Renal pelvis (tissue), 4 donors: ENCODE measurements around the gene DEPDC5. TPM values are rescaled to one million over a fixed set of nuclear protein-coding genes. Genes with fewer than 3 reads are reported as not detected.

ENCODE experiments used
- DNase-seq: peaks from one replicate; pipeline ENCODE4 v3.0.0-alpha.2; 2013
- polyA plus RNA-seq, 3 donors: library from polyadenylated mRNA; unstranded; fragments of 120-200 nt; gene quantifications; one replicate each; pipeline ENCODE4 v1.2.1, GENCODE V29; 2013; ENCODE audit not compliant: insufficient read length in 3 of 3

The DEPDC5 gene
- polyA plus RNA-seq, 3 donors = 14.2 to 18.3 (median 18.2) TPM

DNA sequence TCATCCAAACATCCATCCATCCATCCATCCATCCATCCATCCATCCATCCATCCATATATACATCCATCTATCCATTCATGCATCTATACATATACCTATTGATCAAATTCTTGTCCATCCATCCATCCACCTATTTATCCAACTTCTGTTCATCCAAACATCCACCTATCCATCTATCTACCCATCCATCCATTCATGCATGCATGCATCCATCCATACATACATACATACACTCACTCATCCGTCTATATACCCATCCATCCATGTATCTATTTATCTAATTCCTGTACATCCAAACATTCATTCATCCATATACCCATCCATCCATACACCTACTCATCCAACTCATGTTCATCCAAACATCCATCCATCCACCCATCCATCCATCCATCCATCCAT, 171.2 kb downstream of the DEPDC5 start:
- no peak for DNase-seq

DNA sequence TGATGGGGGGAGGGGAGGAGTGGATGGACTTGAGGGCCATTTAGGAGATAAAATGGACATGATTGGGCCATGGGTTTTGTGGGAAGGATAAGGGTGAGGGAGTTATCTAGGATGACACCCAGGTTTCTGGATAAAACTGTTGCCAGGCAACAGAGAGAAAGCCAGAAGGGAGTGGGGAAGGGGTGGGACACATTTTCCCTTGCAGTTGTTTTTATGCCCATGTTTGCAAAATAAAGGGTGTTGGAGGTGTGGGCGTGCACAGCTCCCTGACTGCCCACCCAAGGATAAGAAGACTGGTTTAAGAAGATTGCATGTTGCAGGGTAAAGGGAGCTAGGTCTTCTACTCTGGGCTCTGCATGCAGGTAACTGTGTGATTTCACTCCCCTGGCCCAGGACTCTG, 172.2 kb downstream of the DEPDC5 start:
- no peak for DNase-seq

GRCh38 chr22:31926969-31927368, 173.2 kb downstream of the DEPDC5 start:
- no peak for DNase-seq

GRCh38 chr22:31927562-31927961, 173.7 kb downstream of the DEPDC5 start:
- DNase-seq = no peak

DNA sequence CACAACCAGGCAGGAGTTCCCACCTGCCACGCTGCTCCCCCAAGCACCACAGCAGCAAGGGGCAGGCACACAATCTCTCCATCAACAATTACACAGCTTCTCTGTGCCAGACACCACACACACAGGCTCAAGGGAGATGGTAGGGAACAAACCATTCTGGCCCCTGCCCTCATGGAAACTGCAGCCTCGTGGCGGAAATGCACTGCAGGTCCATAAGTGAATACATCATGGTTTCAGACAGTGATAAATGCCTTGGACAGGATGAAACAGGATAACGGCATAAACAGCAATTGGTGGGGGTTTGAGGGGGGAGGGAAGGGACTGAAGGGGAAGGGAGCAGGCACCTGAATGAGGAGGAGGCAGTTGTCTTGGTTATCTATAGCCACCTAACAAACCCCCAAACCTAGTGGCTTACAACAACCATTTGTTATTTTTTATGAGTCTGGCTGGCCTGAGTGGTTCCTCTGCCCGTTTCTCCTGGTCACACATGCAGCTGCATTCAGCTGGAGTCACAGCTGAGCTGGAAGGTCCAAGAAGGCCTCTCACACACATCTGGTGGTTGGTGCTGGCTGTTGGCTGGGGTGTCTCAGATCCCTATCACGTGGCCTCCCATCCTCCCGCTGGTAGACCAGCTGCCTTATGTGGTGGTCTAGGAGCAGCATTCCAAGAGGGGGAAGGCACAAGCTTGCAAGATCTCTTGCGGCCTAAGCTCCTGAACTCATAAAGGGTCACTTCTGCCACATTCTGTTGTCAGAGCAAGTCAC, 175.5 kb downstream of the DEPDC5 start:
- peak; percentile 63 for DNase-seq

GRCh38 chr22:31932863-31933262, 179.0 kb downstream of the DEPDC5 start:
- no peak for DNase-seq

DNA sequence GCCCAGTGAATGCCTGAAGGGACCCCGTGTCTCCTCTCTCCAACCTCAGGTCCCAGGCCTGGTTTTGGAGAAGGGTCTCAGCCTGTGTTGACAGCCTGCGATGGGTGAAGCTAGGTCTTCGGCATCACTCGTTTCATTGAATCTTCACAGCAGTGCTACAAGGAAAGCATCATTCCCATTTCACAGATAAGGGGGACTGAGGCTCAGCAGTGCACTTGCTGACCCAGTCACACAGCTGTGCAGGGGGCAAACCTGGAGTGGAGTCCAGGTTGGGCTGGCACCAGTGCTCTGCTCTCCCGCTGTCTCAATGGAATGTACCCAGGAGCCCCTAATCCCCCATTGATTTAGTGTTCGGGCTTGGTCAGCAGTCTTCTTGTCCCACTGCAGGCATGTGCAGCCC, 179.6 kb downstream of the DEPDC5 start:
- no peak for DNase-seq

GRCh38 chr22:31933816-31934482, 180.1 kb downstream of the DEPDC5 start:
- no peak for DNase-seq

DNA sequence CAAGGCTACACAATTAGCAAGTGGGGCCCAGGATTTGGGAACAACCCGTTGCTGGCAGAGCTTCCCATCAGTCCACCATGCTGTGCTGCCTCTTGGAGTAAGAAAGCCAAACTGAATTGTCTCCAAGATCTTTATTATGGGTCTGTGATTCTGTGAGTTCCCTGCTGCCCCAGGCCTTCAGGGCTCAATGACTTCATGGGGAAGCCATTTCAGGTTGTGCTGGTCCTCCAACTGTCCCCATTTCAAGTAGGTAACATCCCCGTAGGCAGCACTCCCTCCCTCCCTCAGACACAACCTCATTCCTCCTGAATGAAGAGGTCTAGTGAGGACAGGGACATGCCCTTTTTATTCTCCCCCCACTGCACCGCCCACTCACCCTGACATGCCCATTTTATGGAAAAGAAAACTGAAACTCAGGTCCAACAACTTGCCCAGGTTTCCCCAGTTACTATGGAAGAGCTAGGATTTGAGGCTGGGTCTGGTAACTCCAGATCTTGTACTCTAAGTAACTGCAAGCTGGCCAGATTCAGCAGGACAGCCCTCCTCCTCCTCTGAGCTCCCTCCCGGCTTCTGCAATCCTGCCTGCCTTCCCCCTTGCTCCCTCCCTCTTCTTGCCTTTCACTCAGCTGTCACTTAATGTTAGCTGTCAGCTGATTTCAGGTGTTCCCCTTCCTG, 182.3 kb downstream of the DEPDC5 start:
- DNase-seq = no peak

DNA sequence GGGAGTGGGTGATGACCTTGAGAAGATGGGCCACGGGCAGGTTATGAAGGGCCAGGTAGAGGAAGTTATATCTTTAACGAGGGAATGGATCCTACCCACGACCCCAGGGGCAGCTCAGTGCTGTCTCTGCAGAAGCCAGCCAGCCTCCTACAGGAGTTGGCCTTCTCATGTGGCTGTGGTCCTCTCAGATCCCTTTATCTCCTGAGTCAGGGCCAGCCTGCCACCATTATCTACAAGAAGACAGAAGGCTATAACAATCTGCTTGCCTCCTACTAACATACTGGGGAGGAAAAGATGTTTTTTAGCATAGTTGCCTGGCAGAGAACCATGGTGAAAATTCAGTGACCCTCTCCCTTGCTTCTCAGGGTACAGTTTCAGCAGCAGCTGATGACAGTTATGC, 183.5 kb downstream of the DEPDC5 start:
- DNase-seq = no peak

DNA sequence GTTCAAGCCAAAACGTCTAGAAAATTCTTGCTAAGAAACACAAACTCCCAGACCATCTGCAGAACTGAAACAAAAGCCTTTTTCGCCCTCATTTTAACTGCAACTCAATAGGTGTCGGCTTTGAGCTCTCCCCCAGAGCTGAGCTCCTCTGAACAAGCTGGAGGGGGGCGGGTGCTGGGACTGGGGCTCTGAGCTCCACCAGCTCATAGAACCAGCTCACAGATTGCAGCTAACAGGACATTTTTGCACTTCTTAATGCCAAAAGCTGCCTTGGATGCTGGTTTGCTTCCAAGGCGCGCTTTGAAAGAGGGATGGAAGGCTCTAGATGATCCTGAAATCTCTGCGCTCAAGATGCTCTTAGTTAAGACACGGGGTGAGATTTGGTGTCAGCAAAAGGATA, 184.5 kb downstream of the DEPDC5 start:
- DNase-seq = no peak

DNA sequence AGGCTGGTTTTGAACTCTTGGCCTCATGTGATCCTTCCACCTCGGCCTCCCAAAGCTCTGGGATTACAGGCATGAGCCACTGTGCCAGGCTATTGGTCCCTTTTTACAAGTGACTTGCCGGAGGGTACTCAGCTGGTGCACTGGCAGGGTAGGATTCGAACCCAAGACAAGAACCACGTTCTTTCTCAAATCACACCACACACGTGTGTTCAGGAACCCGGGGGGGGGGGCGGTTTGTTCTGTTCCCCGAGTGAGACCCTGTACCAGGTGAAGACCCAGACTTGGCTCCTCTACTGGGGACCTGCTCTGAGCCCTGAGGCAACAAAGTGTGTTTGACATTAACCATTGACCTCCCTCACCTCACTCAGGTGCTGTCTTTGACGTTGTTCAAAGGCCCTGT, 186.7 kb downstream of the DEPDC5 start:
- no peak for DNase-seq

- no peak for DNase-seq
These were observed 188.3 kb downstream of the DEPDC5 start for GRCh38 chr22:31942091-31942490.

GRCh38 chr22:31943206-31943977, 189.6 kb downstream of the DEPDC5 start:
- DNase-seq = no peak

DNA sequence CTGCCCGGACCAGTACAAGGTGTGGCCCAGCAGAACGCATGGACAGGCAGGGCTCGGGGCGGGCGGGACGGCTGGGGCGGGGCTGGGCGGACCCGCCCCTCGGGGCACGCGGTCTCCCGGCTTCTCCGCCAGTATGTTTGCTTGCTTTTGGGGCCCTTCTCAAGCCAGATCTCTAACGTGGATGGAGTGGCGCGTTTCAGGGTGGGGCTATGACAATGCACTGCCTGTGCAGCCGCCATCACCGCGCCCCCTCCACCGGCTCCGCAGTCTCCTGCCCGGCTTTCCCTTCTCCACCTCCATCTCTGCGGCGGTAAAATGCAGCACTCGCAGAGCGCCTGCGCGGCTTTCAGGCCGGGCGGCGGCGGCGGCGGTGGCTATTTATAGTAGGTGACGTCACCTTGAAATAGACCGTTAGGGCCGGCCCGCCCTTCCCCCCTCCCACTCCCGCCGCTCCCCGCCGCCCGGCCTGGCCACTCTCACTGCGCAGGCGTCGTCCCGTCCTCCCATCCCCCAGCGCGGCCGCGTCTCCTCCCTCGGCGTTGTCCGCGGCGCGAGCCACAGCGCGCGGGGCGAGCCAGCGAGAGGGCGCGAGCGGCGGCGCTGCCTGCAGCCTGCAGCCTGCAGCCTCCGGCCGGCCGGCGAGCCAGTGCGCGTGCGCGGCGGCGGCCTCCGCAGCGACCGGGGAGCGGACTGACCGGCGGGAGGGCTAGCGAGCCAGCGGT, 190.3 kb downstream of the DEPDC5 start, which contains the start of gene YWHAH:
Gene YWHAH, plus strand, starts transcription at position 558 of the 722 bp plus-strand sequence. CDS start 199 bp downstream, outside the sequence.
- DNase-seq = peak; percentile 94

- peak; percentile 44 for DNase-seq
These were observed 191.1 kb downstream of the DEPDC5 start for GRCh38 chr22:31944700-31945442.

DNA sequence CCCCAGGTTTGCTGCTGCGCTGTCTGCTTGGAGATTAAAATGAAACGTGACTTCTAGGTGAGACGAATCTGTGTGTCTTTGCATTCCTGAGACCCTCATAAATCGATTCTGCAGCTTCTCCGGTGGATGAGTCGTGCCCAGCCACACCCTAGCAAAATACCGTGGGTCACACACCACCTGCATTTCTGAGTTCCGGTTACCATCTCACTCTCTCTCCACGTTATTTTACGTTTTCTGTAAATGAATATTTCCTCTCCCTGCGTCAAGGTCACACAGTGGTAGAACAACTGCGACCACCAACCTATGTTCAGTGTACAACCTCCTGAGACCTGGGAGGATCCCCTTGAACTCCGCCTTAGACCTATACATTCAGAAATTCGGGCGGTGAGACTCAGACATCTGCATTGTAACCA, 191.6 kb downstream of the DEPDC5 start:
- no peak for DNase-seq

- DNase-seq = no peak
These were observed 192.3 kb downstream of the DEPDC5 start for GRCh38 chr22:31945971-31946680.

GRCh38 chr22:31947296-31947695, 193.5 kb downstream of the DEPDC5 start:
- no peak for DNase-seq

GRCh38 chr22:31948002-31948401, 194.2 kb downstream of the DEPDC5 start:
- no peak for DNase-seq
